RPMI8226 (cell line): ENCODE data around the gene VAV3.
"Not testable (repeated sequence)": the region's sequence is repeated elsewhere in the genome, so short reads cannot be mapped to it uniquely, and the experiment has no call there.

ENCODE experiments used
- DNase-seq: peaks from one replicate; pipeline ENCODE4 v3.0.0-alpha.2; 2015

The VAV3 gene

DNA sequence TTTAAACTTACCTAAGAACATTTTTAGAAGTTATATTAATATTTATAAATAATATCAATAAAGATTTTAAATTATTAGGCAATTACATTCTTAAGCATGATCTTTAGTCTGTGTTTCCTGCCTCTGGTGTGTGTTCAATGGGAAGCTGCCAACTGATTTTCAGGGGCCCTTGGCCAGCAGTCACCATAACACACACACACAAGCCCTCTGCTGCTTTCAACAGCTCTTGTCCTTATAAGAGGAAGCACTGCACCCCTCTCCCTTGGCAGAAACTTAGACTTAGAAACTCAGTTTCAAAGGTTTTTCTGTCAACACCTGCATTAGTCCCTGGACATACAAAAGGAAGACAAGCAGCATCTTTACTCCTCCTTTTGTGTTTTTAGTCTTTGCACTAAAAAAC, 81.4 kb downstream of the VAV3 start:
- DNase-seq: peak; percentile 5

DNA sequence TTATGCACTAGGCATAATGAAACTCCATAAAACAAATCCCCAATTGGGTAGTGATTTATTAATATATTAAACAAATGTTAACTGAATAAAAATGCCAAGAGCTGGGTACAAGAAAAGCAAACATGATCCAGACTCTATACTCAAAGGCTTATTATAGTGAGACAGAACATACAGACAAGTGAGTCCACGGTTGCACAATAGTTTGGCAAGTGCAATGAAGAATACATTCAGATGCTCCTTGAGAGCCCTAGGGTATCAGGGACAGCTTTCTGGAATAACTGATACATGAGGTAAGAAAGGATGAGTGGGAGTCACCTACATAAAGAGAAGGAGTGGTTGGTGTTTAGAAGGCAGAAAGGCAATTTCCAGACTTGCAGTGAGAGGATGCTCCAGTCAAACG, 85.1 kb downstream of the VAV3 start:
- DNase-seq: no peak

DNA sequence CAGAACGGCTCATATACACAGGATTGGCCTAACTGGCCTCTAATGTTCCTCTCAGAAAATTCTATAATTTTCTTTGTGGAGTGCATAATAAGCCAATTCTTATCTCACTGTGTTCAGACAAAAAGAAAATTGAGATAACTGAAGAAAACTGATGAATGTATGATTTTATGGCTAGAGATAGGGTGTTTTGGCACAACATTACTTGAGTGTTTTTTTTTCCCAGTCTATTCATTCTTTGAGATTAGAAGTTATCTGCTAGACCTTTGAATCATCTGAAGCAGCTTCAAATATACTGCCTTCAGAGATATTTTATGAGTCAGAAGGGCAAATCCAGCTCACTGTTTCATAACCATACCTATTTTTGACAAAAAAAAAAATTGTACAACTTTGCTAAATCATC, 85.6 kb downstream of the VAV3 start:
- DNase-seq: no peak

DNA sequence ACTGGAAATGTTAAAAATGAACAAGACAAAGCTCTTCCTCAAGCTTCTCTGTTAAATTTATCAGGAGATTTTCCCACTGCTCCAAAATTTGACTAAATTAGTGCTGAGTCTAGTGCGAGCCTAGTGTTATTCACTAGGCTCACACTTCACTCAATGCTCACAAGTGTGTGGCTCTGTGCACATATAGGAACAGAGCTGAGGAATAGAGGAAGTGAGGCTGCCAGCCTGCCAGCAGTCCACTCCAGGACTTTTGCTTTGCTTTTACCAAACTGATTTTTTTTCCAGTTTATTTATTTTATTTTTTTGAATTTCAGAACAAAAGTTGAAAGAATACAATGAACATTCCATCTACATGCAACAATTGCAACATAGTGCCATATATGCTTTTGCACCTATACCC, 87.2 kb downstream of the VAV3 start:
- DNase-seq: no peak

DNA sequence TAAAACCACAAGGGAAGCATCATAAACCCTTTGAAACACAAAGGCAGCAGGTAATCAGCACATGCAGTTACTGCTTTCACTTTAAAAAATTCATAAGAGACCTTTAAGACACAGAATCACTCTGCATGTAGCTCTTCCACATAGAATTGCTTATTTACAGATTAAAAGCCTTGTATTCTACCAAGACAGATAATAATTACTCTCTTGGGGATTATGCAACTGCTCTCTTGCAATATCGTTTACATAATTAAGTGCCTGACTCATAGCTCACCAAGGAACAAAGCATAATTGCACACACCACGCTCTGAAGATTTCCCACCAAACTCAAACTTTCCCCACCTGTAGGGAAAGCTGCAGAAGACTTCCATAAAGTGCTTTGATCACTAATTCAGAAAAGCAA, 87.9 kb downstream of the VAV3 start:
- no peak for DNase-seq

GRCh38 chr1:107875689-107876088, 89.3 kb downstream of the VAV3 start:
- DNase-seq: no peak

DNA sequence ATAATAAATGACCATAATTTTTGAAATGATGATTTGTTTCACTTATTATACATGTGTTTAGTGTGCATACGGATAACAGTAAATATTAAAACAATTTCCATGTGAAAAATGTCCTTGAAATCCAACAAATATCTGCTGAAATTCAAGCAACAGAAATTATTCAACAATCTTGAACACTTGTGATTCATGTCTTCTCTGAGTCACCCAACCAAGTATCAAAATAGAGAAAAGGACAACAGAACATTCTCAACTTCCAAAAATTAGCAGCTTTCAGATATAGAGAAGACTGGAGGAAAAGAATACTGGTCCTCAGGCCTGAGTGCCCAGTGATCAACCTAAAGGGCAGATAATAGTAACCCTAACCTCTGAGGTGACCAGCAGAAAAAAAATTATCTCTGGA, 90.8 kb downstream of the VAV3 start:
- DNase-seq: no peak

- no peak for DNase-seq
These were observed 93.1 kb downstream of the VAV3 start for GRCh38 chr1:107871687-107872395.

- no peak for DNase-seq
These were observed 93.7 kb downstream of the VAV3 start for GRCh38 chr1:107871259-107871658.

DNA sequence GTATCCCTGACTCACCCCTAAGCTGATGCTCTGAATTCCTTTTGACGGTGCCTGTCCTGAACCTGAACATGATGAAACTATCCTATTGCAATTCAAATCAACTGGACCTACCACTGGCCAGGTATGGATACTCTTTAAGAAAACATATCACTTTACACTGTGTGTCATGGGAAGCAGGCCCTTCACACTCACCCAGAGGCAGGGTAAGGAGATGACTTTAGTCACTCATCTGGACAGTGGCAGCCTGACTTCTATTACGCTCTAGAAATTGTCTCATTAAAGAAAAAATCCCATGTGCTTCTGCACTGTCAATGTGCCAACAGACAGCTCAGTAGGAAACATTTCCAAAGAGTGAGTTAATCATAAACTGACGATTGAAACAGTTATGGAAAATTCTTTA, 94.3 kb downstream of the VAV3 start:
- no peak for DNase-seq

DNA sequence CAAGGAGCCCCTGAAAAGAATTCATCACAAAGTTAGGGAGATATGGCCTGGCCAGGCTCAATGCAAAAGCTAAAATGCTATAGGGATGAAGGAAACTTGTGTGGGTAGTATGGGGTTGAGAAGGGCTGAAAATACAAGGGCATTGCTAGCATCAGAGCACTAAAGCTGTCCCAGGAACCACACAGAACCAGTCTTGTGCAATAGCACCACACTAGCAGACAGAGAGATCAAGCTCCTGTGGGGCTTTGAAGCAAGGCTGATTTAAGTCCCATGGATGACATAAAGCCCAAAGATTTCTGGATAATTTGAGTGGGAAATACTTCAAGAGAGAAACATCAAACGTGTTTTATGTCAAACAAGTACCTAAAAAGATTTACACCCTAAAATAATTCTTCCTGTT, 97.1 kb downstream of the VAV3 start:
- DNase-seq: no peak

DNA sequence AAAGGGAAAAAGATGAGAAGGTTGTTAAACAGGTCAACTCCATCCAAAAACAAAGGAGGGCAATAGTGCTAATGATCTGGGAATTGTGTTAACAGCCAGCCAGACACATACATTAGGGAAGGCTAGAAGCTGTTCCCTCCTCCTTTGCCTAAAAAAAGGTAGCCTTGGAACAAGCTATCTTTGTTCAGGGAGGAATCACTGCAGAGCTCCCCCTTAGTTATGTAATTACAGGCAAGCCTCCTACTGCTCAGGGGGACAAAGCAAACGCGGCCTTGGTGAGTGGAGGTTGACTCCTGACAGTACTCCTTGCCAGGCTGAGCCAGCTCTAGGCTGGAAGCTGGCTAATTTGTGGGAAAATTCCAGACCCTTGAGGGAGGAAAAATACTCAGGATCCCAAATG, 97.6 kb downstream of the VAV3 start:
- DNase-seq: no peak

DNA sequence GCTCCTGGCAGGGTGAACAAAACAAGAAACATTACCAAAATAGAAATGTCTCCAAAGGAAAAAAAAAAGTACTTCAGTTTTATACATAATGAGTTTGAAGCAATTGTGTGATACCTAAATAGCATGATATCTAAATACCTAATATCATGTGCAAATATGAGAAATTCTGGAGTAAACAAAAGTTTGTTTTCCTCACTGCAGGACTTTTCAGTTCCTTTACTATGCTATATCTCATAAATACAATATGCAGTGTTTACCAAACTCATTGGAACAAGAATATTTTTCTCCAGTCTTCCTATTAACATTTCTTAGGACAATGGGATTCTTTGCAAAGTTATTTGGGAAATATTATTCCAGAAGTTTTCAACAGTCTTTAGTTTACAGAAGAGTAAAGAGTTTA, 98.1 kb downstream of the VAV3 start:
- no peak for DNase-seq

- peak; percentile 5 for DNase-seq
These were observed 99.4 kb downstream of the VAV3 start for GRCh38 chr1:107865627-107866026.

GRCh38 chr1:107863342-107863741, 101.6 kb downstream of the VAV3 start:
- DNase-seq: no peak

DNA sequence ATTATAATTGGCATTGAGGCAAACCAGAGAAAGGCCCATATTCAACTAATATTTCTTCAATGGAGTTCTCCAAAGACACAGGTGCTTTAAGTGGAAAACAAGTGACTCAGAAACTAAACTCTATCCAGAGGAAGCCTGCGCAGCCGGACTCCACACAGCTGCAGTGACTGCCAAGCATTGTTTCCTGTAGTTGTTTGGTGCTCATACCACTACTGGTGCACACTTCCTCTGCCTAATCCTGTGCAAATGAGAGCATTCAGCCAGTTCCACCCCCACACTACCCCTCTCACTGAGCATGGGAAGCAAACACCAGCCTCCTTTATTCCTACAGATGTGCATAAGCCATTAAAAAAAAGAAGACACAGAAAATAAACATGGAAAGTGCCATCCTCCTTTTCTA, 102.9 kb downstream of the VAV3 start:
- DNase-seq: peak; percentile 3

- DNase-seq: no peak
These were observed 106.7 kb downstream of the VAV3 start for GRCh38 chr1:107858323-107858722.

DNA sequence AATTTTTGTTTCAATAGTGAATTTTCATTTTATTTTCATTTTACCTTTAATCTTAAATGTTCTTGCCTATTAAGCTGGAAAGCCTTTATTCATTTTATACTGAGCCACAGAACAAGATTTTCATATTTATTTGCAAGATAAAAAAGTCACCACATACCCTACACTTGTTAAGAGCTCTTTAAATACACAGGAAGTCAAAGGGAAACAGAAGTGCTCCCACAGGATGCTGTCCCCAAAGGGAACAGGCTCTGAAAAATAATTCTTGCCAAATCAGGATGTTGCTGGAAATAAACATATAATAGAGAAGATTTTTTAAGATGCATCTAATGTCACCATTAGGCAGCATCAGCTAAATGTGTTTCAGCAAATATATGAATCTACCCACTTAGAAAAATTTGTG, 113.6 kb downstream of the VAV3 start:
- DNase-seq: no peak

GRCh38 chr1:107844541-107845194, 120.3 kb downstream of the VAV3 start:
- DNase-seq: not testable (repeated sequence)

GRCh38 chr1:107843989-107844388, 121.0 kb downstream of the VAV3 start:
- no peak for DNase-seq

DNA sequence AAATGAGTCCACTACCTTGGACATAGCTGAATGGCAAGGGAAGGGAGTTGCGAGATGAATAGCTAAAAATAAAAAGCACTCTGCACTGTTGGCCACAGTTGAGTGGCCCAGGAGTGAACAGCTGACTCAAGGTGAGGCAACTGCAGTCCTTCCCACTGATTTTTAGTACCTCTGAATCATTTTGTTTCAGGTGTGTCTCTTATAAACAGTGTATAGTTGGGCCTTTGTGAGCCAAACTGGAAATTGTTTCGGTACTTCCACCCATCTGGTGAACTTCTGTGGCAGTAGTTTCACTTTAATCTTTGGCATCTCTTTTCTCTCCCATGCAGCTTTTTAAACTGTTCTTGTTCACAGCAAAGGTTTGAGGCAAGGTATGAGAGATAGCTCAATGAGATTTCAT, 122.7 kb downstream of the VAV3 start:
- peak; percentile 60 for DNase-seq

GRCh38 chr1:107840725-107841124, 124.3 kb downstream of the VAV3 start:
- DNase-seq: peak; percentile 61

GRCh38 chr1:107838056-107838455, 126.9 kb downstream of the VAV3 start:
- DNase-seq: no peak

- DNase-seq: no peak
These were observed 129.8 kb downstream of the VAV3 start for GRCh38 chr1:107835151-107835670.

DNA sequence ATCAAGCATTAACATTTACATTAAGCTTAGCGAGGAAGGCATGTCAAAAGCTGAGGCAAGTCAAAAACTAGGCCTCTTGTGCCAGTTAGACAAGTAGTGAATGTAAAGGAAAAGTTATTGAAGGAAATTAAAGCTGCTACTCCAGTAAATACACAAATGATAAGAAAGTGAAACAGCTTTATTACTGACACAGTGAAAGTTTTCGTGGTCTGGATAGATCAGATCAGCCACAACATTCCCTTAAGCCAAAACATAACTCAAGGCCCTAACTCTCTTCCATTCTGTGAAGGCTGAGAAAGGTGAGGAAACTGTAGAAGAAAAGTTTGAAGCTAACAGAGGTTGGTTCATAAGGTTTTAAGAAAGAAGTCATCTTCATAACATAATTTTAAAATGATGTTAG, 131.9 kb downstream of the VAV3 start:
- DNase-seq: no peak
